AML-193 (cell line): ENCODE results near the gene RHOBTB3.

Experiments
- DNase-seq, 2 experiments: peaks; one replicate each; lab custom pipeline; 2025; lab: John Stamatoyannopoulos, UW

Gene RHOBTB3

GRCh38 chr5:95840956-95841705 is 110.0 kb downstream of the RHOBTB3 start:
- DNase-seq = no peak

- DNase-seq = no peak
Measured at GRCh38 chr5:95841914-95842812, 111.0 kb downstream of the RHOBTB3 start.

- peak; percentile 93 to 94 for DNase-seq
Measured at GRCh38 chr5:95842854-95843544, 111.9 kb downstream of the RHOBTB3 start.

GRCh38 chr5:95843733-95844223 is 112.6 kb downstream of the RHOBTB3 start:
- peak; percentile 42 to 69 for DNase-seq

- DNase-seq = no peak
Measured at GRCh38 chr5:95845391-95845790, 114.3 kb downstream of the RHOBTB3 start.
